HEK293T (cell line): ENCODE measurements around the gene SLC9A8.
A peak's percentile ranks its signal among the peaks of the same experiment; 100 is the strongest.

Experiments used
- CTCF ChIA-PET: fragments of 350-600 bp; formaldehyde crosslinking; extraction: SDS; loops from one replicate; lab custom pipeline; 2021; ENCODE audit warnings: antibody characterized with exemption, inconsistent platforms; lab: Yijun Ruan, JAX
- POLR2A ChIA-PET: fragments of 350-600 bp; formaldehyde crosslinking; extraction: SDS; loops from one replicate; lab custom pipeline; 2020; ENCODE audit warnings: antibody characterized with exemption, inconsistent platforms; lab: Yijun Ruan, JAX
- DNase-seq: peaks from one replicate; pipeline ENCODE4 v3.0.0; 2012; ENCODE audit warnings: mixed read lengths; ENCODE audit errors: extremely low spot score
- ARNT ChIP-seq: fragments of 450-650 bp; IDR thresholded peaks from 2 replicates; pipeline ENCODE4 v1.6.1; 2017; ENCODE audit warnings: mild to moderate bottlenecking
- BHLHE40 ChIP-seq: fragments of 450-650 bp; IDR thresholded peaks from 2 replicates; pipeline ENCODE4 v1.6.1; 2016; ENCODE audit warnings: mild to moderate bottlenecking, moderate library complexity, borderline replicate concordance
- CTBP1 ChIP-seq: fragments of 450-650 bp; IDR thresholded peaks from 2 replicates; pipeline ENCODE4 v1.6.1; 2016; ENCODE audit warnings: borderline replicate concordance
- ELF4 ChIP-seq: fragments of 450-650 bp; IDR thresholded peaks from 2 replicates; pipeline ENCODE4 v1.6.1; 2017; ENCODE audit warnings: antibody characterized with exemption
- FOXA1 ChIP-seq: fragments of 450-650 bp; IDR thresholded peaks from 2 replicates; pipeline ENCODE4 v1.6.1; 2016; ENCODE audit warnings: mild to moderate bottlenecking
- FOXK2 ChIP-seq: fragments of 450-650 bp; IDR thresholded peaks from 2 replicates; pipeline ENCODE4 v1.6.1; 2016; ENCODE audit warnings: mild to moderate bottlenecking
- FOXM1 ChIP-seq: fragments of 450-650 bp; IDR thresholded peaks from 2 replicates; pipeline ENCODE4 v1.6.1; 2017; ENCODE audit warnings: mild to moderate bottlenecking, borderline replicate concordance
- HDGF ChIP-seq: fragments of 450-650 bp; IDR thresholded peaks from 2 replicates; pipeline ENCODE4 v1.6.1; 2017; ENCODE audit warnings: antibody characterized with exemption, borderline replicate concordance
- L3MBTL2 ChIP-seq: fragments of 450-650 bp; conservative IDR thresholded peaks from 2 replicates; pipeline ENCODE4 v1.6.1; 2016; ENCODE audit warnings: mild to moderate bottlenecking
- LEF1 ChIP-seq: fragments of 450-650 bp; IDR thresholded peaks from 2 replicates; pipeline ENCODE4 v1.6.1; 2017; ENCODE audit warnings: mild to moderate bottlenecking, borderline replicate concordance
- NFRKB ChIP-seq: fragments of 450-650 bp; IDR thresholded peaks from 2 replicates; pipeline ENCODE4 v1.6.1; 2016; ENCODE audit warnings: mild to moderate bottlenecking, moderate library complexity
- SP1 ChIP-seq: fragments of 450-650 bp; IDR thresholded peaks from 2 replicates; pipeline ENCODE4 v1.6.1; 2017
- SUZ12 ChIP-seq: fragments of 450-650 bp; IDR thresholded peaks from 2 replicates; pipeline ENCODE4 v1.6.1; 2016; ENCODE audit warnings: mild to moderate bottlenecking
- TARDBP ChIP-seq: fragments of 450-650 bp; IDR thresholded peaks from 2 replicates; pipeline ENCODE4 v1.6.1; 2016
- ZNF384 ChIP-seq: fragments of 450-650 bp; IDR thresholded peaks from 2 replicates; pipeline ENCODE4 v1.6.1; 2016
- TF ChIP-seq, protein P1 (sequence below): fragments of 450-650 bp; IDR thresholded peaks from 2 replicates; pipeline ENCODE4 v1.6.1; 2016

The SLC9A8 gene, protein sequence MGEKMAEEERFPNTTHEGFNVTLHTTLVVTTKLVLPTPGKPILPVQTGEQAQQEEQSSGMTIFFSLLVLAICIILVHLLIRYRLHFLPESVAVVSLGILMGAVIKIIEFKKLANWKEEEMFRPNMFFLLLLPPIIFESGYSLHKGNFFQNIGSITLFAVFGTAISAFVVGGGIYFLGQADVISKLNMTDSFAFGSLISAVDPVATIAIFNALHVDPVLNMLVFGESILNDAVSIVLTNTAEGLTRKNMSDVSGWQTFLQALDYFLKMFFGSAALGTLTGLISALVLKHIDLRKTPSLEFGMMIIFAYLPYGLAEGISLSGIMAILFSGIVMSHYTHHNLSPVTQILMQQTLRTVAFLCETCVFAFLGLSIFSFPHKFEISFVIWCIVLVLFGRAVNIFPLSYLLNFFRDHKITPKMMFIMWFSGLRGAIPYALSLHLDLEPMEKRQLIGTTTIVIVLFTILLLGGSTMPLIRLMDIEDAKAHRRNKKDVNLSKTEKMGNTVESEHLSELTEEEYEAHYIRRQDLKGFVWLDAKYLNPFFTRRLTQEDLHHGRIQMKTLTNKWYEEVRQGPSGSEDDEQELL

DNA sequence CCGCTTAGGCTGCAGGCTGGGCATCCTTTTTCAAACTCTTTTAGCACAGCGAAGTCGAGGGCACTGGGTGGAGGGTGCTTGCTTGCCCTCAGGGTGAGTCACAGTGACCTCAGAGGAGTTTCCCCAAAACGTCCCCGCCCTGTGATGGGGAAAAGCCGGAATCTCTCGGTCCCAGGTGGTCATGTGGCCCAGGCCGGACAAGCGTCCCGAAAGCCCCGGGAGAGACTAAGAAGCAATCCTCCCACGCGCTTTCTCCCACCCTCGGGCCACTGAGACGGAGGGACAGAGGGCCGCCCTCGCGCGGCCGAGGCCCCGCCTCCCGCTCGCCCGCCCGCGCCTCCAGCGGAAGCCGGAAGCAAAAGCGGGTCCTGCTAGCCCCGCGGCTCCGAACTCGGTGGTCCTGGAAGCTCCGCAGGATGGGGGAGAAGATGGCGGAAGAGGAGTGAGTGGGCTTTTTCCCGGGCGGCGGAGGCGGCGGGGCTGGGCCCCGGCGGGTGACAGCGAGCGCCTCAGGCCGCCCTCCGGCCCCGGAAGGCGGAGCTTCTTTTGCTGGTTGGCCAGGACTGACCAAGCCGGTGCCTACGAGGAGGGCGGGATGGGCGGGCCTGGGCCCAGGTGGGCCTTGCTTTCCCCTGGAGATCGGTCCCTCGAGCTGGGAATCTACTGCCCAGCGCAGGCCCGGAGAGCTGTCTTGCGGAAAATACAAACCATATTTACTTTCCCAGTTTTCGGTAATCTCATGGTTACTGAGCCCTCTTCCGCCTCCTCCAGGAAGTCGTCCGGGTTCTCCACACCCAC, at the start of gene SLC9A8:
TSS of gene SLC9A8 (plus strand) at position 322 of the 798 bp plus-strand sequence. CDS start at position 417, 95 bp downstream.
- peak; percentile 92 for DNase-seq
- TF ChIP-seq BHLHE40 (no peak), L3MBTL2 (peak; percentile 78)
- CTCF ChIA-PET: interaction anchor here (0.7 kb wide), 1 partner anchor 438 kb away, joined by 3 read pairs; no protein-coding TSS in a partner anchor
- POLR2A ChIA-PET: interaction anchor here (0.7 to 1.6 kb wide), 15 partner anchors 10 to 757 kb away, joined by 3 to 5 read pairs (median 3); no protein-coding TSS in a partner anchor

DNA sequence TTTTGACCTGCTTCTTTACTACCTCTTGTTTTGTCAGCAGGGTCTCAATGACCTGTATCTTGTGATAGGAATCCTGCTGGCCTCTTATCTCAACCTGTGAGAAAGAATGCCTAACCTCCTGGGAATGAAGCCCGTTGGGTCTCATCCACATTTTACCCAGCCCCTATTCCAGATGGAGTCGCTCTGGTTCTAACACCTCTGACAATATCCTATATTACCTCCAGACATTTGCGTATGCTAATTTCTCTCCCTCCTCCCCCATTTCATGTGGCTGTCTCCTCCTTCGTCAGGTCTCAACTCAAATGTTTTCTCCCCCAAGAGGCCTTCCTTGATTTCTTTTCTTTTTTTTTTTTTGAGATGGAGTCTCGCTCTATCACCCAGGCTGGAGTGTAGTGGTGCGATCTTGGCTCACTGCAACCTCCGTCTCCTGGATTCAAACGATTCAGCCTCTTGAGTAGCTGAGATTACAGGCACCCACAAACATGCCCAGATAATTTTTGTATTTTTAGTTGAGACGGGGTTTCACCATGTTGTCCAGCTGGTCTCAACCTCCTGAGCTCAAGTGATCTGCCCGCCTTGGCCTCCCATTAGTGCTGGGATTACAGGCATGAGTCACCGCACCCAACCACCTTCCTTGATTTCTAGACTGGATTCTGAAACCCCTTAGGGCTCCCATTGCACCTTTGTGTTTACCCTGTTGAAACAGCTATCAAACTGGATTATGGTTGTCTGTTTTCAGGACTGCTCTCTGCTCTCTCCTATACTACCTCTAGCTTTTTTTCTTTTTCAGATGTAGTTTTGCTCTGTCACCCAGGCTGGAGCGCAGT, 49.5 kb upstream of the SLC9A8 start:
- ChIA-PET CTCF (no interaction called here), POLR2A (interaction anchor here (1.0 kb wide), 1 partner anchor 16 kb away, joined by 3 read pairs; no protein-coding TSS in a partner anchor)
- no peak for DNase-seq
- no peak for TF ChIP-seq ZNF384
- TF ChIP-seq FOXA1: no peak
- TF ChIP-seq ELF4: no peak
- no peak for TF ChIP-seq CTBP1
- TF ChIP-seq, protein P1, sequence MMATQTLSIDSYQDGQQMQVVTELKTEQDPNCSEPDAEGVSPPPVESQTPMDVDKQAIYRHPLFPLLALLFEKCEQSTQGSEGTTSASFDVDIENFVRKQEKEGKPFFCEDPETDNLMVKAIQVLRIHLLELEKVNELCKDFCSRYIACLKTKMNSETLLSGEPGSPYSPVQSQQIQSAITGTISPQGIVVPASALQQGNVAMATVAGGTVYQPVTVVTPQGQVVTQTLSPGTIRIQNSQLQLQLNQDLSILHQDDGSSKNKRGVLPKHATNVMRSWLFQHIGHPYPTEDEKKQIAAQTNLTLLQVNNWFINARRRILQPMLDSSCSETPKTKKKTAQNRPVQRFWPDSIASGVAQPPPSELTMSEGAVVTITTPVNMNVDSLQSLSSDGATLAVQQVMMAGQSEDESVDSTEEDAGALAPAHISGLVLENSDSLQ: no peak
- TF ChIP-seq L3MBTL2: no peak
- TF ChIP-seq TARDBP: no peak
- TF ChIP-seq BHLHE40: no peak
- TF ChIP-seq NFRKB: no peak
- TF ChIP-seq SUZ12: no peak
- no peak for TF ChIP-seq LEF1
- no peak for TF ChIP-seq FOXM1
- TF ChIP-seq HDGF: no peak
- TF ChIP-seq FOXK2: no peak
- TF ChIP-seq SP1: no peak
- TF ChIP-seq ARNT: no peak

DNA sequence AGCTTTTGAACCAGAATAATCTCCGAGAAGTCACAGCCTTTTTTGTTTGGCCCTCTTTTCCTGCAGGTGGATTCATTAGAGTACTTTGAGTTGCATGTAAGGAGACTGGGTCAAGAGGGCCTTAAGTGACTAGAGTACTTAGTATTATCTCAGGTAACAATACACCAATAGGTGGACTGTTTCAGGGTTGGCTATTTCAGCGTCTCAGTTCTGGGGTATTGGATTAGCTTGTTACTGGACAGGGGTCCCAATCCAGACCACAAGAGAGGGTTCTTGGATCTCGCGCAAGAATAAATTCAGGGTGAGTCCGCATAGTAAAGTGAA, 47.3 kb upstream of the SLC9A8 start:
- TF ChIP-seq NFRKB: no peak
- TF ChIP-seq BHLHE40: no peak
- no peak for TF ChIP-seq FOXM1
- no peak for TF ChIP-seq SP1
- no peak for TF ChIP-seq SUZ12
- no peak for TF ChIP-seq LEF1
- no peak for TF ChIP-seq CTBP1
- no peak for TF ChIP-seq TARDBP
- no peak for TF ChIP-seq L3MBTL2
- no peak for TF ChIP-seq ZNF384
- TF ChIP-seq FOXA1: no peak
- no peak for DNase-seq
- POLR2A ChIA-PET: no interaction called here
- CTCF ChIA-PET: interaction anchor here (0.5 kb wide), 1 partner anchor 46 kb away, joined by 6 read pairs; no protein-coding TSS in a partner anchor

DNA sequence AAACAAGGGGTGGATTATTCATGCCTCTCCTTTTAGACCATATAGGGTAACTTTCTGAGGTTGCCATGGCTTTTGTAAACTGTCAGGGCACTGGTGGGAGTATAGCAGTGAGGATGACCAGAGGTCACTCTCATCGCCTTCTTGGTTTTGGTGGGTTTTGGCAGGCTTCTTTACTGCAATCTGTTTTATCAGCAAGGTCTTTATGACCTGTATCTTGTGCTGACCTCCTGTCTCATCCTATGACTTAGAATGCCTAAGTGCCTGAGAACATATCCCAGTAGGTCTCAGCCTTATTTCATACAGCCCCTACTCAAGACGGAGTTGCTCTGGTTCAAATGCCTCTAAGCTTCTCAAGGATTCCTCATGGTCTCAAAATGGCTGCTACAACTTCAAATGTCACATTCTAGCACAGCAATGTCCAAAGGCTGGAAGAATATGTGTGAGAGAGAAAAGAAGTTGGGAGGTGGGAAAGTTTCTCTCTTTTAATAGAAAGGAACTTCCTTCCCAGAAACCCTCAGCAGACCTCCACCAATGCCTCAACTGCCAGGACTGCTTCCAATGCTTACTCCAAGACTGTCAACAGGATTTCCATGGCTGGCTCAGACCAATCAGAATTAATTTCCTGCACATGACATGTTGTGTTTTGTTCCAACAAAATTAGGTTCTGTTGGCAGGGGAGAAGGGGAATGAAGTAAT, 46.6 kb upstream of the SLC9A8 start:
- CTCF ChIA-PET: no interaction called here
- POLR2A ChIA-PET: no interaction called here
- no peak for DNase-seq
- TF ChIP-seq ARNT: no peak
- TF ChIP-seq ZNF384: no peak
- TF ChIP-seq SP1: no peak
- TF ChIP-seq ELF4: no peak
- no peak for TF ChIP-seq SUZ12
- TF ChIP-seq L3MBTL2: no peak
- TF ChIP-seq, protein P1: no peak
- TF ChIP-seq LEF1: no peak
- TF ChIP-seq CTBP1: no peak
- TF ChIP-seq FOXM1: no peak
- TF ChIP-seq FOXA1: no peak
- TF ChIP-seq TARDBP: no peak

DNA sequence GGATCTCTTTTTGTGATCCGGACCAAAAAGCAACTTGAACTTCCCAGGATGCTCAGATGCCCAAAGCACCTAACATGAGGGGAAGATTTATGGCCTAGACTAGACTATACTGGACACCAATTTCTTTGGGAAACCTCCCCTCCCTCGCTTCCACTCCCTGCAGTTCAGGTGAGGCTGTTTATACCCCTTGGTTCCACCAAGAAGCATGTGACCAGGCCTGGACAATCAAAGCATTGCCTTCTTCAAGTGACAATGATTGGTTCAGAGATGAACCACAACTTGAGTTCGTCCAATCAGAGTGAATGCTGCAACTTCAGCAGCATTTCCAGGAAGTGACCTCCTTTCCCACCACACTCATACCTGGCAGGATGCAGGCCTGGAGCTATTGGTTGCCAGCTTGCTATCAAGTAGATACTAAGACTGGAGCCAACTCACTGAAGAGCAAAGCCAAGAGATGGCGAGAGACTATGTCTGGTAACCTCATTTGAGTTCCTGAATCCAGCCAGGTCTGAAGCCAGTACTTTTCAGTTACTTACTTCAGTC, 45.6 kb upstream of the SLC9A8 start:
- CTCF ChIA-PET: no interaction called here
- TF ChIP-seq ELF4 (no peak), ARNT (no peak), SP1 (no peak), SUZ12 (no peak), L3MBTL2 (no peak), ZNF384 (no peak), NFRKB (no peak), BHLHE40 (no peak), TARDBP (no peak), FOXM1 (no peak), FOXA1 (no peak), CTBP1 (no peak), HDGF (no peak), LEF1 (no peak), FOXK2 (no peak)
- TF ChIP-seq, protein P1: no peak
- DNase-seq: no peak
- POLR2A ChIA-PET: no interaction called here
